CD4-positive, alpha-beta T cell treated with Interleukin-17A for 1 hour (primary cell): ENCODE data around the gene FANCM.
A peak's percentile ranks its signal among the peaks of the same experiment; 100 is the strongest.

ENCODE experiments used
- DNase-seq: peaks from one replicate; pipeline ENCODE4 v3.0.0-alpha.2; 2020

Gene FANCM, protein sequence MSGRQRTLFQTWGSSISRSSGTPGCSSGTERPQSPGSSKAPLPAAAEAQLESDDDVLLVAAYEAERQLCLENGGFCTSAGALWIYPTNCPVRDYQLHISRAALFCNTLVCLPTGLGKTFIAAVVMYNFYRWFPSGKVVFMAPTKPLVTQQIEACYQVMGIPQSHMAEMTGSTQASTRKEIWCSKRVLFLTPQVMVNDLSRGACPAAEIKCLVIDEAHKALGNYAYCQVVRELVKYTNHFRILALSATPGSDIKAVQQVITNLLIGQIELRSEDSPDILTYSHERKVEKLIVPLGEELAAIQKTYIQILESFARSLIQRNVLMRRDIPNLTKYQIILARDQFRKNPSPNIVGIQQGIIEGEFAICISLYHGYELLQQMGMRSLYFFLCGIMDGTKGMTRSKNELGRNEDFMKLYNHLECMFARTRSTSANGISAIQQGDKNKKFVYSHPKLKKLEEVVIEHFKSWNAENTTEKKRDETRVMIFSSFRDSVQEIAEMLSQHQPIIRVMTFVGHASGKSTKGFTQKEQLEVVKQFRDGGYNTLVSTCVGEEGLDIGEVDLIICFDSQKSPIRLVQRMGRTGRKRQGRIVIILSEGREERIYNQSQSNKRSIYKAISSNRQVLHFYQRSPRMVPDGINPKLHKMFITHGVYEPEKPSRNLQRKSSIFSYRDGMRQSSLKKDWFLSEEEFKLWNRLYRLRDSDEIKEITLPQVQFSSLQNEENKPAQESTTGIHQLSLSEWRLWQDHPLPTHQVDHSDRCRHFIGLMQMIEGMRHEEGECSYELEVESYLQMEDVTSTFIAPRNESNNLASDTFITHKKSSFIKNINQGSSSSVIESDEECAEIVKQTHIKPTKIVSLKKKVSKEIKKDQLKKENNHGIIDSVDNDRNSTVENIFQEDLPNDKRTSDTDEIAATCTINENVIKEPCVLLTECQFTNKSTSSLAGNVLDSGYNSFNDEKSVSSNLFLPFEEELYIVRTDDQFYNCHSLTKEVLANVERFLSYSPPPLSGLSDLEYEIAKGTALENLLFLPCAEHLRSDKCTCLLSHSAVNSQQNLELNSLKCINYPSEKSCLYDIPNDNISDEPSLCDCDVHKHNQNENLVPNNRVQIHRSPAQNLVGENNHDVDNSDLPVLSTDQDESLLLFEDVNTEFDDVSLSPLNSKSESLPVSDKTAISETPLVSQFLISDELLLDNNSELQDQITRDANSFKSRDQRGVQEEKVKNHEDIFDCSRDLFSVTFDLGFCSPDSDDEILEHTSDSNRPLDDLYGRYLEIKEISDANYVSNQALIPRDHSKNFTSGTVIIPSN (N-terminal part only)

DNA sequence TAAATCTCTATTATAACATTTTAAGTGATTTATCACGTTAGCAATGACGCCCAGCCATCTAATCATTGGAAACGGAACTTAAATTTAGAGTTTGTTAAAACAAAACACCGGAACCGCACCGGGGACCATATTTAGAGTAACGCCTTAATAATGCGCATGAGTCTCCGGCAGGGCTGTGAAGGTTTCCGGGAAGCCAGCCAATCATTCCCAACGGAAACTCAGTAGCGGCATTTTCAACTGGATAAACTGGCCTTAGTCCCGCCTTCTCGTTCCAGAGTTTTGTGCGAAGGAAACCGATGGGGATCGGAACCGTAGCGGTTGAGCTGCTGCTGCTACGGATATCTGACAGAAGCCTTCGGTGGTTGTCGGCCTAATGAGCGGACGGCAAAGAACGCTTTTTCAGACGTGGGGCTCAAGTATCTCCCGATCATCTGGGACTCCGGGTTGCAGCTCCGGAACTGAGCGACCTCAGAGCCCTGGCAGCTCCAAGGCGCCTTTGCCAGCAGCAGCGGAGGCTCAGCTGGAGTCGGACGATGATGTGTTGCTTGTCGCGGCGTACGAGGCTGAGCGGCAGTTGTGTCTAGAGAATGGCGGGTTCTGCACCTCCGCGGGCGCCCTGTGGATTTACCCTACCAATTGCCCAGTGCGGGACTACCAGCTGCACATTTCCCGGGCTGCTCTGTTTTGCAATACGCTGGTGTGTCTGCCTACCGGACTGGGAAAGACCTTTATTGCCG lies at the start of gene FANCM:
FANCM (plus strand) TSS at position 272 of the 737 bp plus-strand sequence; CDS start at position 374, 102 bp downstream.
- DNase-seq, result peak; percentile 94

DNA sequence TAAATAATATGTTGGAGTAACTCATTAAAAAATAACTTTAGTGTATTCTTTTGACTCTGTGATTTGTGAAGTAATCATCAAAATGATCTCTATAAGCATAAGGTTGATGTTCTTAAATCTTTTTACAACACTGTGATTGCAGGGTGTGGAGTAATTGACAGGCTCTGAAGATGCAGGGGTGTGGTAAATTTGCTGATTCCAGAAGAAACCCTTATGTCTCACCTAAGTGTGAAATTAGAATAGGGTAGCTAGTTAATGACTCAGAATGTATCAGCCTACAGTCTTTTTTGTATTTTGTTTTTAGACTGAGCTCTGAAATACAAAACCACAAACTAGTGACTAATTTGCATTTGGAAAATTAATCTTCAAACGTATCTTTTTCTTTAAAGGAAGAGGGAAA lies 45.9 kb upstream of the FANCM start:
- DNase-seq, result peak; percentile 22

DNA sequence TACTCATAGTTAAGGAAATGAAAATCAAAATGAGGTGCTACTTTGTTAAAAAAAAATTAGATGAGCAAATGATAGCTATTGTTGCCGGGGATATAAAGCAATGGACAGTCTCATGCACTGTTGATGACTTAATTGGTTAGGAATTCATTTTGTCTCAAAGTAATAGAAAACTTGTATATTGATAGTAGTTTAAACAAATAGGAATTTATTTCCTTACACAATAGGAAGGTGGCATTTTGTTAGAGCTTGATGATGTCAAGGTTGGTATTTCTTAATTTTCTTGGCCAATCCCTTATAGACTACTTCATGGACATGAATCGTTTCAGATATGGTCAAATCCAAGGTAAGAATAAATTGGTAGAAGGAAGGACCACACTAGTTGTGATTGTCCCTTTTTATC lies 44.0 kb upstream of the FANCM start:
- no peak for DNase-seq

GRCh38 chr14:45094275-45094674 lies 41.5 kb upstream of the FANCM start:
- DNase-seq, result no peak

DNA sequence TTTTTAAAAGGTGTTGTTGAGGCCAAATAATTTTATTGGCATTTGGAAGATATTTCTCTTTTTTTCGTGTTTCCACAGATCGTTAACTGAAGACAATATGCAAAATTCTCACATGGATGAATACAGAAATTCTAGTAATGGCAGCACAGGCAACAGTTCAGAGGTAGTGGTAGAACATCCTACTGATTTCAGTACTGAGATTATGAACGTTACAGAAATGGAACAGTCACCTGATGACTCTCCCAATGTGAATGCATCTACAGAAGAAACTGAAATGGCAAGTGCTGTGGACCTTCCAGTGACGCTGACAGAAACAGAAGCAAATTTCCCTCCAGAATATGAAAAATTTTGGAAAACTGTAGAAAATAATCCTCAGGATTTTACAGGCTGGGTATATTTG lies 40.6 kb upstream of the FANCM start:
- DNase-seq, result no peak

DNA sequence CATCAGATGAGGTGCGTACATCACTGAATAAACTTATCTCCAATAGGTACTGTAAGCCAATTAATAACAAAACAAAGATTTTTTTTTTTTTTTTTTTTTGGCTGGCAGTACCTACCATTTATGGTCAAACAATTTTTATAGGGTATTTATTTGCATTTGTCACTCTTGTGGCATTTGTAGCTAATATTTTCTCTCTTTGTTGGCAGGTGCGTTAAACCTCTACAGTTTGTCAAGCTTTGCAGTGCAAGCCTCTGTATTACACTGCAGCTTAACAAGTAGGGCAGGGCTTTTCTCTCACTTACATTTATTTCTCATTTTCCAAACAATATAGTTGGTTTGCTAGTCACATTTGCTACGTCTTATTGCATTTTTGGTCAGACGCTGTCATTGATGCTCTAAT lies 39.5 kb upstream of the FANCM start:
- DNase-seq, result no peak

DNA sequence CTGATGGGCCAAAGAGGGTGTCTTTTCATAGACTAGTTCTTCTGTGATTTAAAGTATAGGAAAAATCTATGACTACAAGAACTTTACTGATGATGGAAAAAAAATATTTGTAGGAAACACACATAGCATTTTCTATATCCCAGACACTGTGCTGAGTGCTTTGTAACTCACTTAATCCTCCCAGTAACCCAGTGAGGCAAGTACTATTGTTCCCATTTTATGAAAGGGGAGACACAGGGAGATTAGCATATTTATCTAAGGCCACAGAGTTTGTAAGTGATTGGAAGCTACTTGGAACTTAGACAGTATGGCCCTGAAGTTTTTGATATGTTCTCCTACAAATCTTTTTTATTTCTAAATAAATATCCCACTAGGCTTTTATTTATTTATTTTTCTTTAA lies 31.9 kb upstream of the FANCM start:
- no peak for DNase-seq

DNA sequence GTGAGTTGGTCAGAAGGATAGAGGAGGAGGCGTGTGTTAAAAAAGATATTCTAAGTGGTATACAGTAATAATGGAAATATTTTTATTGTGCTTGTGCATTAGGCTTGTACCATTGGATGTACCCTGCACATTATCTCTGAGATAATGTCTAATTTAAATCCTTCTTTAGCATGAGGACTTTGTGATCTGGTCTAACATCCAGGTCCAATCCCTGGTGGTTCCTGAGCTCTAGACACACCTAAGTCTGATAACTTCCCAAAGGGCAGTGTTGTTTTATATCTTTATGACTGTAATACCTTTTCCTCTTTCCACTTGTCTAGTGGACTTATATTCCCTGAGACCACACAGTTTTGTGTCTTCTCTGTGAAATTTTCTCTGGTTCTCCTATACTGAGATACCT lies 31.2 kb upstream of the FANCM start:
- no peak for DNase-seq

GRCh38 chr14:45112896-45113781 lies 22.6 kb upstream of the FANCM start:
- DNase-seq, result no peak

- DNase-seq, result no peak
Observed at GRCh38 chr14:45114327-45114726, 21.4 kb upstream of the FANCM start.

- DNase-seq, result no peak
Observed at GRCh38 chr14:45118594-45118993, 17.1 kb upstream of the FANCM start.

DNA sequence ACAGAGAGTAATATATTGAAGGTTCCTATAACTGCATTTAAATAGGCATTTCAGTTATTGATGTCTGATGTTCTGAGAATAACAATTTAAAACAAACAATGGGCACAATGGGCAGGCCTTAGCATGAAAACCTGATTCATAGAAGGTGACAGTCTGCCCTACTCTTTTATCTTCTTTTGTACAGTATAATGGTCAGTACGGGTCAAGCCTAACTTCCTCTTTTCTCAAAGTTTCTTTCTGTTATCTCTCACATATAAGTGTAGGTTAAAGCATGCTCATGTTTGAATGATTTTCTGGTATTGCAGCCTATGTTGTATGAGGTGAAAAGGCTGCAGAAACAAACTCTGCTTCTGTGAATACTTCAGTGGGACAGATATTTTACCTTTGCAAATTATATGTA lies 15.6 kb upstream of the FANCM start:
- no peak for DNase-seq

DNA sequence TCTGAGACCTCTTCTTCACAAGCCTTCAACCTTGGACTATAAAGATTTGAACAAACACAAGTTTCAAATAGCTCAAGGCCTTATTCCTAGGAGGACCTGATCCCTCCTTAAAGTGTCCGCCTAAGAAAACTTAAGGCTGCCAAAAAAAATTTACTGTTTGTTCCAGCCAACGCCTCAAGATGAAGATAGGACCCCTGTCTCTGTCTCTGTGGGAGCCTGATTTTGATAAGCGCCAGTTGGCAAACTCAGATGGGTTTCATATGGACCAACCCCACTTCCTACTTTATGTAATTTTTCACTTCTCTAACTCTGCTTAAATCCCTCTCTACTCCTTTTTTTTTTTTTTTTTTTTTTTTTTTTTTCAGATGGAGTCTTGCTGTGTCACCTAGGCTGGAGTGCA lies 12.5 kb upstream of the FANCM start:
- no peak for DNase-seq

DNA sequence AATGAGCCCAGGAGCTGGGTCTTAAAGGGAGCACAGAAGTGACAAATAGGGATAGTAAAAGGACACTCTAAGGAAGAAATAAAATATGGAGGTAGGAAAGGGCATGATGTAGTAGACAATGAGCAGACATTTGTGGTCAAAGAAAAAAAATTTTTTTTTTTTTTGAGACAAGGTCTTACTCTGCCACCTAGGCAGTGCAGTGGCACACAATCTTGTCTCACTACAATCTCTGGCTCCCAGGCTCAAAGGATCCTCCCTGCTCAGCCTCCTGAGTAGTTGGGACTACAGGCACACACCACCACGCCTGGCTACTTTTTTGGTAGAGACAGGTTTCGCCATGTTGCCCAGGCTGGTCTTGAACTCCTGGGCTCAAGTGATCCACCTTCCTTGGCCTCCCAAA lies 10.0 kb upstream of the FANCM start:
- no peak for DNase-seq

DNA sequence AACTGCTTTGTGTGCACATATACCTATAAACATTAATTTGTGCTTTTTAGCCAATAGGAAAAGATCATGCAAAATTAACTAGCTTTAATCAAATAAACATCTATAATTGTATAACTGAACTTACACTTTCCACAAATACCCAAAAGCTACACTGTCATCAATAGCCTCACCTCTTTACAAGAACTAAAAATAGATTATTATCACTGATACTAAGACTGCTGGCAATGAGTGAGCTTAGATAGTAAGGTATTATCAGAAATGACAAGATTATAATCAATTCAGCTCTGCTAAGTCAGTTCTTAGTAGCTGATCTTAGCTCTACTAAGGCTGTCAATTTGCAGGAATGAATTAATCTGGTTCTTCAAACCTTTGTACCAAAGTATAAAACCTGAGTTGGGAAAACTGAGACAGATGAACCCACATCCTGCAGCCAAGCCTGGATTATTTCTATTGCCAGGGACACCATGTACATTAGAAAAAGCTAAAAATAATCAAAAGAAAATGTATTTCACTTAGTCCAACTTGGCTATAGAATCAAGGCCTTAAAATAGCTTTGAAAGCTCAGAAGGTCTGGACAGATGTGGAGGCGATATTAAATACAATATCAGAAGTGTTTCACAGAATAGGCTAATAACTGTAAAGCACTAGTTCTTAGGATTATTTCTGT lies 6.6 kb upstream of the FANCM start:
- no peak for DNase-seq

DNA sequence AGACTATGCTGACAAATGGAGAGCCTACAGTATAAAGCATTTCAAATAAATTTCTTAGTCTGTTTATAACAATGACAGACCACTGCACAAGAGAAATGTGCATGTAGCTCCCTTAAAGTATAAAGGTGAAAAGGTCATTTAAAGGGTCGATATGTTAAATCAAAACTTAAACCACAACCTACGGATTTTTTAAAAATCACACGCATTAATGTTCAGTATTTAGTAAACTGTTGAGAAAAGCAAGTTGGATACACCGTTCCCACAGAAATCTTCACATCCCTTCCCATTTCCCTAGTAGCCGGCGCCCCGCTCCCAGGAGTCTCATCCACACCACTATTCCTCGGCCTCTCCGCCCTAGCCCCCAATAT lies 2.1 kb upstream of the FANCM start:
- DNase-seq, result no peak

DNA sequence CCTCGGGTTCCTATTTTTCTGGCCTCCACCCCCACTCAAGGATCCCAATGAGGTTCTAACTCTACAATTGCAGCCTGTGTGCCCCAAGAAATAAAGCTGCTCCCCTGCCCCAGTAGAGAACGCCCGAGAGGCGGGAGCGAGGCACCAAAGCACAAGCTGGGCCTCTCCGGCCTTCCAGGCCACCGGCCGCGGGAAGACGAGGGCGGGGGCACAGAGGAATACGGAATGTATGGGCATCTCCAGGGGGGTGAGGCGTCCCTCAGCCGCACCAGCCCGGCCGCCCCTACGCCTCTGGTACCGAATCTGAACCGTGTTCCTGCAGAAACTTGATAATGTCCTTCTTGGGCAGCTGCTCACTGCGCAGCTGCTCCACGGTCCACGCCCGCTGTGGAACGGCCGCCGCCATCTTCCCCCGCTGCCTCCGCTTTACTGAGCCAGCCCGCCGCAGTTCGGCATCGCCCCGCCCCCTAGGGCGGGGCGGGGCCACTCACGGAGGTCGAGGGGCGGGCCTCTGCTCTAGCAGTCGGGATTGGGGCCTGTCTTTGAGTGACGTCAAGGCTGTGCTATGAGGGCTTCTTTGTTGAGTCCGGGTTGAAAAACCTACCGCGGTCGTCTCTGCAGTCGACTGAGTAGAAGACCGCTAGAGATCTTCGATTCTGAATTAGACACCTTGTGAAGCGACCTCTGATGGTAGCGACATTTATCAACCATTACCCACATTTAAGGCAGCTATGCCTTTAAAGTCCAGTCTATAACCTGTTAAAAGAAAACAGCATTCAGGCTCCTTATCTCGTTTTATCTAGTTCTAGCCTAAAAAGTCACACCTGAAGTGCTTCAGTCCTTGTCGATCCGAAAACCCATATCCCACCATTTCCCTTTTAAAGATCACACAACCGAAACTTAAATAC lies 1.4 kb upstream of the FANCM start, which contains the start of gene FKBP3:
FKBP3 (minus strand) TSS at position 431 of the 908 bp plus-strand sequence; CDS start at position 406, 25 bp downstream.
- DNase-seq, result peak; percentile 99

GRCh38 chr14:45135156-45135555 lies 574 bp upstream of the FANCM start:
- DNase-seq, result no peak

DNA sequence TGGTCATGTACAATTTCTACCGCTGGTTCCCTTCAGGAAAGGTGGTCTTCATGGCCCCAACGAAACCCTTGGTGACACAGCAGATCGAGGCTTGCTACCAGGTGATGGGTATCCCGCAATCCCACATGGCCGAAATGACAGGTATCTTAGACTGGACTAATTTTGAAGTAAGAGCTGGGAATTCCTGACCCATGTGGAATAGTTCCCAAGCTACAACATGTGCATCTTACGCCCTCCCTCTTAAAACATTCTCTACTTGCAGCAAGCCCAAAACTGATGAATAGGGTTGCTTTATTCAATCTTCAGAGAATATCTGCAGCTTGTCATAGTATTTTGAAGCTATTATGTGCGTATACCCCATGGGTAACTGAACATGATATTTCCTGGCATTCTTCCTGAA lies 669 bp downstream of the FANCM start:
- no peak for DNase-seq
